Lung (tissue), 12 donors: ENCODE data around the gene PLIN1. TPM values are rescaled to one million over a fixed set of nuclear protein-coding genes. Genes with fewer than 3 reads are reported as not detected.

Experiments
- ATAC-seq: fragments of 200-7000 bp; cut with Tn5 transposase; one replicate; pipeline ENCODE4 v1.9.1; 2020; ENCODE audit warnings: moderate number of reproducible peaks; ENCODE audit not compliant: insufficient read depth, low FRiP score
- DNase-seq, 3 donors: peaks; one replicate each; pipeline ENCODE4 v3.0.0-alpha.2; 2013 to 2017
- H3K27ac ChIP-seq, 2 donors: one replicate each; pipeline ENCODE4 v1.5.1; 2013; ENCODE audit warnings: mild to moderate bottlenecking in 2 of 2, moderate library complexity in 2 of 2, control low read depth in 1 of 2, inconsistent platforms in 1 of 2, low read depth in 1 of 2, low read length in 1 of 2
- H3K27me3 ChIP-seq, 3 donors: one replicate each; pipeline ENCODE4 v1.5.1; 2013; ENCODE audit warnings: low read length in 2 of 3; ENCODE audit not compliant: control insufficient read depth in 3 of 3, insufficient read depth in 3 of 3
- H3K36me3 ChIP-seq, 4 donors: one replicate each; pipeline ENCODE4 v1.5.1; 2013; ENCODE audit warnings: low read length in 4 of 4, mild to moderate bottlenecking in 1 of 4, moderate library complexity in 1 of 4; ENCODE audit not compliant: control insufficient read depth in 4 of 4, insufficient read depth in 4 of 4
- H3K4me1 ChIP-seq, 5 donors: one replicate each; pipeline ENCODE4 v1.5.1; 2013; ENCODE audit warnings: low read length in 5 of 5, mild to moderate bottlenecking in 2 of 5, moderate library complexity in 1 of 5; ENCODE audit not compliant: control insufficient read depth in 5 of 5, insufficient read depth in 5 of 5
- H3K4me3 ChIP-seq: one replicate; pipeline ENCODE4 v1.5.1; 2013; ENCODE audit warnings: mild to moderate bottlenecking, control low read depth, moderate library complexity
- H3K9ac ChIP-seq, 2 donors: one replicate each; pipeline ENCODE4 v1.5.1; 2013; ENCODE audit warnings: low read length in 2 of 2, control low read depth in 1 of 2; ENCODE audit not compliant: insufficient read depth in 1 of 2
- H3K9me3 ChIP-seq, 4 donors: one replicate each; pipeline ENCODE4 v1.5.1; 2013; ENCODE audit warnings: low read length in 3 of 4, mild to moderate bottlenecking in 1 of 4, moderate library complexity in 1 of 4; ENCODE audit not compliant: control insufficient read depth in 4 of 4, insufficient read depth in 3 of 4
- WGBS, 2 donors: extraction: QIAGEN DNeasy Blood & Tissue Kit; methylation state at CpG; one replicate each; pipeline ENCODE4 v1.1.7; 2013; 5-methylcytosine and 5-hydroxymethylcytosine counted together
- polyA plus RNA-seq, 2 donors: library from polyadenylated mRNA; stranded (reverse); fragments of 200-250 nt; gene quantifications; one replicate each; pipeline ENCODE4 v1.2.1, GENCODE V29; 2013
- total RNA-seq, 2 donors: library from RNA; depleted of rRNA in 1 of 2; stranded (reverse); fragments of >200 nt in 1 of 2; gene quantifications; one replicate each; pipeline ENCODE4 v1.2.1, GENCODE V29; 2014 to 2021
- TF ChIP-seq, protein P1 (sequence below): IDR thresholded peaks from 2 replicates; pipeline ENCODE4 v1.5.1; 2012; ENCODE audit warnings: mild to moderate bottlenecking; ENCODE audit errors: control extremely low read depth, extremely low read depth
- donor health status: control.
- donor health status: control.
- donor health status: Bipolar disorder and iron deficiency.
- donor health status: healthy.
- donor health status: DM: yes; HTN: yes; CAD: no.

PLIN1 gene
- total and polyA plus RNA-seq, 4 donors, result 0.21 to 0.55 (median 0.45) TPM

- Histone ChIP-seq H3K36me3 (peaks cover 0 to 56% (median 15%) of the 10 kb centered on the region in 4 donors), H3K9ac (no peak overlapping the region), H3K4me1 (no peaks in the 10 kb centered on the region), H3K27ac (no peak overlapping the region), H3K4me3 (no peak overlapping the region), H3K9me3 (peaks cover 0 to 2% (median 0%) of the 10 kb centered on the region in 4 donors), H3K27me3 (no peaks in the 10 kb centered on the region)
- ATAC-seq (no peak), DNase-seq (no peak)
- 84 to 96% methylated on average over 21 of the region's 21 CpGs for WGBS, 2 donors
- TF ChIP-seq, protein P1, sequence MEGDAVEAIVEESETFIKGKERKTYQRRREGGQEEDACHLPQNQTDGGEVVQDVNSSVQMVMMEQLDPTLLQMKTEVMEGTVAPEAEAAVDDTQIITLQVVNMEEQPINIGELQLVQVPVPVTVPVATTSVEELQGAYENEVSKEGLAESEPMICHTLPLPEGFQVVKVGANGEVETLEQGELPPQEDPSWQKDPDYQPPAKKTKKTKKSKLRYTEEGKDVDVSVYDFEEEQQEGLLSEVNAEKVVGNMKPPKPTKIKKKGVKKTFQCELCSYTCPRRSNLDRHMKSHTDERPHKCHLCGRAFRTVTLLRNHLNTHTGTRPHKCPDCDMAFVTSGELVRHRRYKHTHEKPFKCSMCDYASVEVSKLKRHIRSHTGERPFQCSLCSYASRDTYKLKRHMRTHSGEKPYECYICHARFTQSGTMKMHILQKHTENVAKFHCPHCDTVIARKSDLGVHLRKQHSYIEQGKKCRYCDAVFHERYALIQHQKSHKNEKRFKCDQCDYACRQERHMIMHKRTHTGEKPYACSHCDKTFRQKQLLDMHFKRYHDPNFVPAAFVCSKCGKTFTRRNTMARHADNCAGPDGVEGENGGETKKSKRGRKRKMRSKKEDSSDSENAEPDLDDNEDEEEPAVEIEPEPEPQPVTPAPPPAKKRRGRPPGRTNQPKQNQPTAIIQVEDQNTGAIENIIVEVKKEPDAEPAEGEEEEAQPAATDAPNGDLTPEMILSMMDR, result no peak
Measured at GRCh38 chr15:89628301-89628700, 50.9 kb downstream of the PLIN1 start.

DNA sequence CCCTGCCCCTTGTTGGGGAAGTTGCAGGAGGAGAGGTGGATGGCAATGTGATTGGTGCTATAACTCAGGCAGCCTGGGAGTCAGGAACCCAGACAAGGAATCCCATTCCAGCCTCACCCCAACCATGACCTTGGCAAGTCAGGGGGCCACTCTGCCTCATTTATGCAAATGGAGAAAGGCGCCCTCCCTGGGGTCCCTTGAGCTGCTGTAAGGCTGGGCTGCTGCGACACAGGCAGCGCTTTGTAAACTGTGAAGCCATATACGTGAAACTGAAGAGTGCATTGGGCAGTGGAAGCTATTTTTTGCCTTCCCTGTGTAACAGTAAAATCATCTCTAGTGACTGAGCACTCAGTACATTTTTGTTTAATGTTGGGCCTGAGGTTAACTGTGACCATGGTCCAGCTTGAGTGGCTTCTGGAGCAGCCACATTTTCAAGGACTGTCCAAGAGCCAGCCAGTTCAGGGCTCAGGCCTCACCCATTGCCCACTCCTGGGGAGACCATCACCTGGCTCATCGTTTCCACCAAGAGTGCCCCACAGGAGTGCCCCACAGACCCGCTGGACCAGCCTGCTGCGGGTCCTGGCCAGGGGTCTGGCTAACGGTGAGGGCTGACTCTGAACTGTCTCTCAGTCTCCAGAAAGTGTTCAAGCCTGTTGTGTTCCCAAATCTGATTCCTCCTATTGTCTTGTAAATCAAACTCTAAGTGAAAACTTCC lies 51.8 kb downstream of the PLIN1 start:
- H3K9ac ChIP-seq, result no peak overlapping the region
- H3K4me3 ChIP-seq, result no peak overlapping the region
- WGBS, 2 donors, result 96 to 97% methylated on average over 8 of the region's 8 CpGs
- ATAC-seq (no peak), DNase-seq (no peak)
- TF ChIP-seq, protein P1, result no peak
- no peaks in the 10 kb centered on the region for H3K4me1 ChIP-seq
- peaks cover 0 to 49% (median 14%) of the 10 kb centered on the region in 4 donors for H3K36me3 ChIP-seq
- peaks cover 0 to 2% (median 0%) of the 10 kb centered on the region in 4 donors for H3K9me3 ChIP-seq
- no peaks in the 10 kb centered on the region for H3K27me3 ChIP-seq
- H3K27ac ChIP-seq, result no peak overlapping the region

DNA sequence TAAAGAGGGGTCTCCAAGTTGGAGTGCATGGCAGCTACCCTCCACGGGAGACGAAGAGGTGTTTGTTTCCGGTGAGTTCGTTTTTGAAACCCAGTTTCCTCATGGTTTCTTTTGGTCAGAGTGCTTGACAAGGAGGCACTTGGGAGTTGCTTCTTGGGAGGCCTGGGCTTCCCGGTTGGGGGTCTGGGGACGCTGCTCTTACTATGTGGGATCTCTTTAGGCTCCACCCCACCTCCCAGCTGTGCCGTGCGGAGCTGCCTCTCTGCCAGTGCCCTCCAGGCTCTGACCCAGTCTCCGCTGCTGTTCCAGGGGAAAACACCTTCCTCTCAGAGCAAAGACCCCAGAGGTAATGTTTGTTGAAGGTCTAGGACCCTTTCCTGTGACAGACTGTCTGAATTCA lies 53.5 kb downstream of the PLIN1 start:
- 93 to 96% methylated on average over 9 of the region's 9 CpGs for WGBS, 2 donors
- H3K27me3 ChIP-seq, result no peaks in the 10 kb centered on the region

More for the DNA sequence above, 53.5 kb downstream of the PLIN1 start:
- Histone ChIP-seq H3K27ac (no peak overlapping the region), H3K9ac (no peak overlapping the region), H3K36me3 (peaks cover 0 to 34% (median 12%) of the 10 kb centered on the region in 4 donors), H3K4me3 (no peak overlapping the region), H3K4me1 (no peaks in the 10 kb centered on the region), H3K9me3 (peaks cover 0 to 2% (median 0%) of the 10 kb centered on the region in 4 donors)
- ATAC-seq, result no peak
- no peak for DNase-seq
- TF ChIP-seq, protein P1, result no peak
